Smooth muscle cell of the brain vasculature (primary cell): ENCODE data around the gene ESYT2.
"Not testable (repeated sequence)": the region's sequence is repeated elsewhere in the genome, so short reads cannot be mapped to it uniquely, and the experiment has no call there.

Experiments used
- DNase-seq: peaks from one replicate; pipeline ENCODE4 v3.0.0-alpha.2; 2012; ENCODE audit warnings: low read depth, low spot score

Gene ESYT2

GRCh38 chr7:158829342-158830210, at the start of gene ESYT2:
ESYT2 (minus strand) TSS chr7:158829509; CDS start chr7:158829418, 91 bp downstream.
- peak; percentile 91 for DNase-seq

GRCh38 chr7:158878151-158879079, 49.1 kb upstream of the ESYT2 start:
- not testable (repeated sequence) for DNase-seq

- DNase-seq = no peak
These were observed 47.7 kb upstream of the ESYT2 start for GRCh38 chr7:158876984-158877383.

GRCh38 chr7:158869876-158870275, 40.6 kb upstream of the ESYT2 start:
- DNase-seq = no peak

- no peak for DNase-seq
These were observed 39.6 kb upstream of the ESYT2 start for GRCh38 chr7:158868764-158869410.

- DNase-seq = no peak
These were observed 38.1 kb upstream of the ESYT2 start for GRCh38 chr7:158867214-158867984.

- DNase-seq = no peak
These were observed 36.7 kb upstream of the ESYT2 start for GRCh38 chr7:158865977-158866376.

- no peak for DNase-seq
These were observed 36.2 kb upstream of the ESYT2 start for GRCh38 chr7:158865462-158865922.

- no peak for DNase-seq
These were observed 35.5 kb upstream of the ESYT2 start for GRCh38 chr7:158864833-158865232.

- no peak for DNase-seq
These were observed 35.2 kb upstream of the ESYT2 start for GRCh38 chr7:158864507-158864820.

GRCh38 chr7:158863611-158864506, 34.5 kb upstream of the ESYT2 start:
- no peak for DNase-seq

- not testable (repeated sequence) for DNase-seq
These were observed 33.8 kb upstream of the ESYT2 start for GRCh38 chr7:158862985-158863610.

GRCh38 chr7:158861936-158862704, 32.8 kb upstream of the ESYT2 start:
- no peak for DNase-seq

- DNase-seq = no peak
These were observed 31.9 kb upstream of the ESYT2 start for GRCh38 chr7:158861004-158861787.

GRCh38 chr7:158860394-158860793, 31.1 kb upstream of the ESYT2 start:
- DNase-seq = no peak

- DNase-seq = no peak
These were observed 29.5 kb upstream of the ESYT2 start for GRCh38 chr7:158858592-158859503.
